Activated CD4-positive, CD25-positive, alpha-beta regulatory T cell treated with anti-CD3 and anti-CD28 coated beads, Interleukin-2, amount 50 U/mL, for 16 hours (primary cell): Measurements from ENCODE around the gene MRS2.
A peak's percentile ranks its signal among the peaks of the same experiment; 100 is the strongest.
"Not testable (repeated sequence)": the region's sequence is repeated elsewhere in the genome, so short reads cannot be mapped to it uniquely, and the experiment has no call there.

Source experiments
- DNase-seq: peaks from one replicate; pipeline ENCODE4 v3.0.0-alpha.2; 2020; ENCODE audit warnings: low read depth, low spot score

The MRS2 gene

DNA sequence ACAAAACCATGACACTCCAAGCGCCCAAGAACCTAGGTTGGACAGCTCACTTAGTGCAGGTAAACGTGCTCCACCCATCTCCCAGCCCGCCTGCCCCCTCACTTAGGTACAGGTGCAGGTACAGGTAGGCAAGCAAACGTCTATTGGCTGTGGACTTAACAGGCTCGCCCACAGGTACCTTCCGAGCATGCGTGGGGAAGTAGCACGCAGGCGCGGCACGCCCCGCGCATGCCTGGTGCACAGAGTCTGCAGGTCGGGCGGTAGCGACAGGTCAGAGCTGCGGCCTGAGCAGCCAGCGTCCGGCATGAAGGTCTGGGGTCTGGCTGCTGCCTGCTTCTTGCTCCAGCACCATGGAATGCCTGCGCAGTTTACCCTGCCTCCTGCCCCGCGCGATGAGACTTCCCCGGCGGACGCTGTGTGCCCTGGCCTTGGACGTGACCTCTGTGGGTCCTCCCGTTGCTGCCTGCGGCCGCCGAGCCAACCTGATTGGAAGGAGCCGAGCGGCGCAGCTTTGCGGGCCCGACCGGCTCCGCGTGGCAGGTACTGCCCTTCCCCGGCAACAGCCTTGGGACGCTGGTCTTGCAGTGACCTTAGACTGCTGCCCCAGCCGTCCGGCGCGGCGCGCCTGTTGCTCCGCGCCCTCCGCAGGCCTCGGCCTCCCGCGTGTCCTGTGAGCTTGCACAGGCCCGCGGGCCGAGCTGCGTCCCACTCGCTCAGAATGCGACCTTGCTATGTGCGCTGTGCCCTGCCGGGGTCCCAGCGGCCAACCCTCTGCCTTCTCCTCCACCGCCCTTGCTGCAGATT is at the start of gene MRS2:
MRS2 (plus strand) TSS at position 240 of the 804 bp plus-strand sequence; CDS start at position 351, 111 bp downstream.
- DNase-seq, result peak; percentile 64

DNA sequence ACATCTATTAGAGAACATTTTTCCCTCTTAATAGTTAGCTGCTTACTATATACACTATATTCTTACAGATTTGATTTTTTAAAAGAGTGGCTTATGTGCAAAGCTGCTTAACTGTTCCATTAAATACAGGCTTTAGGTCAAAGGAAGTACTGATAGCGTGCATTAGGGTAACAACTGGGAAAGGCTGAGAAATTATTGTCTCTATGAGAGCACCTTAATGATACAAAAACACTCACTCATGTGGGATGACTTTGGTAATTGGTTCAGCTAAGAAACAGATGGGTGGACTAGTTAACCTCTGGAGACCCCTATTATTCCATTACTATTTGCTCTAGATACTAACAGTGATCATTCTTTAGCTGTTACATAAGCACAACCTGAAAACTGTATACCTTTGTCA is 48.9 kb upstream of the MRS2 start:
- no peak for DNase-seq

- DNase-seq, result no peak
These were observed 47.3 kb upstream of the MRS2 start for GRCh38 chr6:24355393-24355792.

DNA sequence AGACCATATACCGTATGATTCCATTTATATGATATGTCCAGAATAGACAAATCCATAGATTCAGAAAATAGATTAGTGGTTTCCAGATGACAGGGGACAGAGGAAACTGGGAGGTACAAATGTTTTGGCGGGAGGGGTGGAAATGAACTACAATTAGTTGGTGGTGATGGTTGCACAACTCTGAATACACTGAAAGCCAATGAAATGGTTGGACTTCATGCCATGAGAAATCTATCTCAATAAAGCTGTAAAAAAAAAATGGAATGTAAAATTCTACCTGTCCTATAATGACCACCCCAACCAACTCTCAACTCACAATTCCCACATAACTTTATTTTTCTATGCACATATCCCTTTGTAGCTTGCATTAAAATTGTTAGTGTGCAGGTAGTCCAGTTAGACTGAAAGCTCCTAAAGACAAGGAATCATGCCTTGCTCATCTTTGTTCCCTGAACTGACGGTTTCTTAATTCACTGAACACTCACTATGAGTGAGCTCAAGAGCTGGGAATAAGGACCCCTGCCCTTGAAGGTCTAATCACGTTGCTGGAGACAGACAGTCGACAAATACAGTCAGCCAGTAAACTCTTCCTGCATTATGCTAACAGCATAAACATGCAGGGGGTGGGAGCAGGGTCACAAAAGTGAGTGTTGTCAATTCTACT is 46.3 kb upstream of the MRS2 start:
- no peak for DNase-seq

GRCh38 chr6:24357336-24358218 is 45.2 kb upstream of the MRS2 start, which contains the start of gene DCDC2:
TSS of gene DCDC2 (minus strand) at chr6:24358059. CDS start at chr6:24357750, 309 bp downstream.
- DNase-seq, result no peak

DNA sequence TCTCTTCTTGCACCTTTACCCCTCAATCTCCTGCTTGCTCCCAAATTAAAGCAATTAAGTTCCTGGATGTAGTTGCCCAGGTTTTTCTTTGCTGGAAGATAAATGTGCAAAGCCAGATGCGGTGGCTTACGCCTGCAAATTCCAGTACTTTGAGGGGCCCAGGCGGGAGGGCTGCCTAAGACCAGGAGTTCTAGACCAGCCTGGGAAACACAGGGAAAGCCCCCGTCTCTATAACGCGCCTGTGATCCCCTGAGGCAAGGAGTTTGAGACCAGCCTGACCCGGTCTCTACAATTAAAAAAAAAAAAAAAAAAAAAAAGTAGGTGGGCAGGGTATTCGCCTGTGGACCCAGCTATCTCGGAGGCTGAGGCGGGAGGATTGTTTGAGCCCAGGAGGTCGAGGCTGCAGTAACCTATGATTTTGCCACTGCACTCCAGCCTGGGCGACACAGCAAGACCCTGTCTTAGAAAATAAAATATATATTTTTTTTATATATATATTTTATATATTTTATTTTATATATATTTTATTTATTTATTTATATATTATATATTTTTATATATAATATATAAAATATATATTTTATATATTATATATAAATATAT is 44.4 kb upstream of the MRS2 start:
- DNase-seq, result no peak

- peak; percentile 54 for DNase-seq
These were observed 42.9 kb upstream of the MRS2 start for GRCh38 chr6:24359640-24360454.

DNA sequence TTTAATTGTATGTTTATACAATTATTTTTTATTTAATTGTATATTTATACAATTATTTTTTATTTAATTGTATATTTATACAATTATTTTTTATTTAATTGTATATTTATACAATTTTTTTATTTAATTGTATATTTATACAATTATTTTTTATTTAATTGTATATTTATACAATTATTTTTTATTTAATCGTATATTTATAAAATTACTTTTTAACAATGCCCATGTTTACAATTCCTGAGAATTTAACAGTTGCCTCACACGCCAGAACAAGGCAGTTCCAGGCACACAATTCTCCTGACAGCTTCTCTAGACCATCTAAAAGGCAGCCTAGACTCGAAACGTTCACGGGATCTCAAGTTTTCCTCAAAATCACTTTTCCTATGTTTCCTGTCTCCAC is 40.4 kb upstream of the MRS2 start:
- not testable (repeated sequence) for DNase-seq

DNA sequence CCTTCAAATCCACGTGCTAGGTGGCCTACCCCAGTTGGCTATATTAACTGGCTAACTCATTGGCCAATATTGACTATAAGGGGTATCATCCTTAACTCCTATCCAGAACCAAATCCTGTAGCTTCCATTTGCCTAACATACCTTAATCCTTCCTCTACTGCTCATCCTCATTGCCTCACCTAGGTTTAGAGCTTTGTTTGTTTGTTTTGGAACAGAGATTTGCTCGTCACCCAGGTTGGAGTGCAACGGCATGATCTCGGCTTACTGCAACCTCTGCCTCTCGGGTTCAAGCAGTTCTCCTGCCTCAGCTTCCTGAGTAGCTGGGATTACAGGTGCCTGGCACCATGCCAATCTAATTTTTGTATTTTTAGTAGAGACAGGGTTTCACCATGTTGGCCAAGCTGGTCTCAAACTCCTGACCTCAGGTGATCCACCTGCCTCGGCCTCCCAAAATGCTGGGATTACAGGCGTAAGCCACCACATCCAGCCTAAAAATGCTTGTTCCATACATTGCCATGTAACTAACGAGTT is 37.6 kb upstream of the MRS2 start:
- DNase-seq, result not testable (repeated sequence)

DNA sequence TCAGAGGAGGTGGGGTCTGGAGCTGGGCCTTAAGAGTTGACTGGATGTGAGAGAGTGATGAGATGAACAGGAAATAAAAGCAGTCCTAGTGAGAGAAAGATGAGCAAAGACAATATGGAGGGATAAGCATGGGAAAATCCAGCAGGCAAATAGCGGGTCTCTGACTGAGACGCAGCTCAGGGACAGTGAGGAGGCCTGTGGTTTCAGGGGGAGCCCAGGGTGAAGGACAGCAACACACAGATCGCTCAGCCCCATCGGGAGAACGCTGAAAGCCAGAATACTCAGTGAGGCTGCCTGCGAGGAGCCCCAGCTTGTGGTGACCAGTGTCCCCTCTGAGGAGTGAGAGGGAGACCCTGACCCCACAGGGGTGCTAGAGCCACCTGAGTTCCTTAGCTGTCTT is 28.1 kb upstream of the MRS2 start:
- no peak for DNase-seq

GRCh38 chr6:24376871-24377270 is 25.9 kb upstream of the MRS2 start:
- no peak for DNase-seq

GRCh38 chr6:24378473-24379097 is 24.2 kb upstream of the MRS2 start:
- no peak for DNase-seq

- DNase-seq, result no peak
These were observed 21.1 kb upstream of the MRS2 start for GRCh38 chr6:24381476-24382219.

DNA sequence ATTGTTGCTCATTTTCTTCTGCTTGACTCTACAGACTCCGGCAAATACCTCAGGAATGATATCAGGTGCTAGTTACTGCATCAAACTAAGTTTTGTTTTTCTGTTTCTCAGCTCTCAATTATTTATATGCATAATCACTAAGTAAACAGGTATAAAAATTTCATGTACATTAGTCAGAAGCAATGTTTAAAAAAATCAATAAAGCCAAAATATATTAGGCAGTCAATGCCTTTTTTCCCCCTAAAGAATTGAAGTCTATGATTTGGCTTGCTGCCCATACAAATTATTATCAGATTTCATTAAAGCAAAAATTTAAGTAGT is 20.6 kb upstream of the MRS2 start:
- DNase-seq, result no peak

GRCh38 chr6:24382891-24383494 is 19.7 kb upstream of the MRS2 start:
- not testable (repeated sequence) for DNase-seq

- DNase-seq, result not testable (repeated sequence)
These were observed 18.2 kb upstream of the MRS2 start for GRCh38 chr6:24384369-24385130.

GRCh38 chr6:24385536-24386269 is 17.0 kb upstream of the MRS2 start:
- DNase-seq, result no peak

DNA sequence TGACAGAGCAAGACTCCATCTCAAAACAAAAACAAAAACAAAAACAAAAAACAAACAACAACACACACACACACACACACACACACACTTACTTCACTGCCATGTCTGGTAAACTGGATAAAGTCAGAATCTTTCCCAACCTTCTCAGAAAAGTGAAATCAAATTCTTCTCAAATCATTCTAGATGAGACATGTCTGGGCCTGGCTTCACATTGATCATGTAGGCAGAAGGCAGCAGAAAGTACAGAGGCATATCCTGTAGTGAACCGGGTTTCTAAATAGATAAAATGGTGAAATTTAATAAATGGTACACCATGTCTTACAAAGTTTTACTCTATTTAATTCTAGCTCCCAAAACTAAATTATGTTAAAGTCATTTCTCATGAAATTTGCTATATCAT is 14.9 kb upstream of the MRS2 start:
- no peak for DNase-seq
